ENCODE data around the gene COTL1.
"Not testable (repeated sequence)": the region's sequence is repeated elsewhere in the genome, so short reads cannot be mapped to it uniquely, and the experiment has no call there.

The COTL1 gene

DNA sequence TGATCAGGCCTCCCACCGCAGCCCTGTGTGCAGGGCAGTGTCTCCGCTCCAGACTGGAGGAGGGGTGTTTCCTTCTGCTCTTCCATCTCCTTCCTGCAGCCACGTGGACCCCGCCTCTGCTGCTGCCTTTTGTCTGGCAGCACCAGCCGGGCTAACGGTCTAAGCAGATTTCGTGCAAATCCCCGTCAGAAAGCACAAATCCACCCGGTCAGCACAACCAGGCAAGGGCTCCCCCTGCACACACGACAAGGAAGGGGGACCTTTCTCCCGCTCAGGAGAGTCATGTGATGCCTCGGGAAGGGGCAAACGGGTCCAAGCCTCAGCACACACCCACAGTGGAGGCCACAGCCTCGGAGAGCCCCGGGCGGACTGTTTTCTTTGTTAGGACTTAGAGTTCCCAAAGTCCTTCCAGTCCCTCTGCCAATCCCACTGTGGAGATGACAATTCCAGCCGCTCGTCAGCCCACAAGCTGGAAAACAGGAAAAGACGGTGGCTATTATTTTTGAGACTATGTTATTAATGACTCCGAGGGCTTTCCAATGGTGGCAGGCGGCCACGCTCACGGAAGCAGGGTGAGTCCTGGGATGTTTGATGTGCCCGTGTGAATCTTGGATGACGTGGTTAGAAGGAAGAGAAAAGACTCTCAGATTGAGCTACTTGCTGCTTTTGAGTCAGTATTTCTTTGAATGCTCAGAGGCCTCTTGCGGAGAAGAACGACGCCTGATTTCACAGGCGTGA, 90.9 kb downstream of the COTL1 start:
- peak; percentile 90 for DNase-seq

GRCh38 chr16:84524941-84525581, 92.8 kb downstream of the COTL1 start:
- DNase-seq = not testable (repeated sequence)

- no peak for DNase-seq
These were observed 93.4 kb downstream of the COTL1 start for GRCh38 chr16:84524346-84524920.

DNA sequence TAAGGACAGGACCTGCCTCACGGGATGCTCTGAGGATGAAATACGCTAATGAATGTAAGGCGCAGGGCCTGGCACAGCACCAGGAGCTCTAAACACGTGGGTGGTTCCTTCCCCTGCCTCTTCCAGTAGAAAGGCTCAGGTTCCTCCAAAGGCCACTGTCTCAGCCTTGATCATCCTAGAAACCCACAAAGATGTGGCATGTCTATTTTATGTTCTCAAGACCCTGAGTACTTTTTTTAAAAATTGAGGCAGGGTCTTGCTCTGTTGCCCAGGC, 96.4 kb downstream of the COTL1 start:
- DNase-seq = no peak

DNA sequence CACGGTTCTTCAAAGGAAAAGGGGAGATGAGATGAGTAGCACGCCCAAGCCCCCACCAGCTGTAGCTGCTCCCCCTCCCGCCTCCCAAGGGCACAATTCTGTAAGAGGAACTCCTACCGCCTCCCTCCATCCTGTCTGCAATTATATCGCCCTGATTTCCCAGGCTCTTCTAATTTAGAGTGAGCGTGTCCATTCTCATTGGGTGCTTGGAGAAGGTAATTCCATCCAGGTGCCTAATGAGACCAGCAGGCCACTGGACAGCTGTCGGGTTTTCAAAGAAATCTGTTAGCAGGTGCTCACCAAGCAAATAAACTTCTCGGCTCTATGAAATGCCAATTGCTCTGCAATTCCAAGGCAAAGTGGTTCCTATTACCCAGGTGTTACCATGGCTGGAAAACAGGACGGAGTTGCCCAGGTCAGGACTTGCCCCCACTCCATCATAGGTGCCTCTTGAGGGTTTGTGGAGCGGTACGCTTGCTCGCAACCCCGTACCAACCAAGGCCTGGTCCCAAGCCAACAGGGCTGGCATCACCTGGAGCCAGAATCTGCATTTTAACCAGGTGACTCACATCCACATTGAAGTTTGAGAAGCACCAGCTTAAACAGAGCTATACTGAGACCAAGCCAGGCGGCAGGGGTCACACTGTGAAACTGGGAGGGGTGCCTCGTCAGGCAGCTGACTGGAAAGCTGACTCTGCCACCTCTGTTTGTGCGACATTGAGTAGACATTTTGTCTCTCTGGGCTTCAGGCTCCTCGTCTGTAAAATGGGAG, 97.0 kb downstream of the COTL1 start:
- no peak for DNase-seq

DNA sequence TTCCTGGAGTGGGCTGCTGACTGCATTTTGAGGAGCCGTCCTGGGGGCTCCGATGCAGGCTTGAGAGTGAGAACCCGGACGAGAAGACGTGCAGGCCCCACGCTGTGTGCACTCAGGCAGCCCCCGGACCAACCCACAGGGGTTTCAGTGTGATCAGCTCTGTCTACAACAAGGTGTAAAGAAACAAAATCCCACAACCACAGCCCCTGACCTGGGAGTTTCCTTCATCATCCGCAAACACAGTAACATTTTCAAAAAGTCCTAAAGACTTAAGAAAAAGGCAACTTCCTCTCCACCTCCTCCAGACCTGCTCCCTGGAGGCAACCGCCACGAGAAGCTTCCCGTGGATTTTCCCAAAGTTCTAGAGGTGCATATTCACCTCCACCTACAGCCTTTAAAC, 98.0 kb downstream of the COTL1 start:
- DNase-seq = no peak

- DNase-seq = no peak
These were observed 99.0 kb downstream of the COTL1 start for GRCh38 chr16:84518804-84519341.

- DNase-seq = not testable (repeated sequence)
These were observed 99.7 kb downstream of the COTL1 start for GRCh38 chr16:84518220-84518619.

- no peak for DNase-seq
These were observed 100.5 kb downstream of the COTL1 start for GRCh38 chr16:84517366-84517765.
